SK-N-SH treated with all-trans-retinoic acid at 6 μM for 48 hours (cell line): ENCODE data around the gene WFDC10A.
"Not testable (repeated sequence)": the region's sequence is repeated elsewhere in the genome, so short reads cannot be mapped to it uniquely, and the experiment has no call there.

Experiments
- BACH2 ChIP-seq: fragments of 250-450 bp; sonication (Bioruptor Pico); IDR thresholded peaks from 2 replicates; pipeline ENCODE4 v1.9.0; 2021; ENCODE audit warnings: mild to moderate bottlenecking, borderline replicate concordance
- GLIS3 ChIP-seq: fragments of 250-450 bp; sonication (Bioruptor Pico); IDR thresholded peaks from 2 replicates; pipeline ENCODE4 v1.5.0; 2020; ENCODE audit warnings: mild to moderate bottlenecking, moderate library complexity
- OSR1 ChIP-seq: fragments of 250-450 bp; sonication (Bioruptor Pico); IDR thresholded peaks from 2 replicates; pipeline ENCODE4 v1.8.0; 2022; ENCODE audit warnings: moderate library complexity, mild to moderate bottlenecking, inconsistent platforms
- POU6F1 ChIP-seq: fragments of 250-450 bp; sonication (Bioruptor Pico); IDR thresholded peaks from 2 replicates; pipeline ENCODE4 v1.8.0; 2021; ENCODE audit warnings: low read depth, mild to moderate bottlenecking, moderate library complexity, borderline replicate concordance
- RARB ChIP-seq: fragments of 250-450 bp; sonication (Bioruptor Pico); IDR thresholded peaks from 2 replicates; pipeline ENCODE4 v1.8.0; 2021; ENCODE audit warnings: mild to moderate bottlenecking, moderate library complexity
- TCF4 ChIP-seq: fragments of 250-450 bp; sonication (Bioruptor Pico); IDR thresholded peaks from 2 replicates; pipeline ENCODE4 v1.8.0; 2021; ENCODE audit warnings: mild to moderate bottlenecking, moderate library complexity, borderline replicate concordance
- ZFP3 ChIP-seq: fragments of 250-450 bp; sonication (Bioruptor Pico); IDR thresholded peaks from 2 replicates; pipeline ENCODE4 v1.5.0; 2020; ENCODE audit warnings: mild to moderate bottlenecking, moderate library complexity
- ZNF565 ChIP-seq: fragments of 450-650 bp; formaldehyde crosslinking; conservative IDR thresholded peaks from 2 replicates; pipeline ENCODE4 v1.5.0; 2020; ENCODE audit warnings: low read depth, mild to moderate bottlenecking, moderate library complexity
- ZNF70 ChIP-seq: fragments of 450-650 bp; formaldehyde crosslinking; IDR thresholded peaks from 2 replicates; pipeline ENCODE4 v1.5.0; 2020; ENCODE audit warnings: mild to moderate bottlenecking, moderate library complexity
- ZNF8 ChIP-seq: fragments of 450-650 bp; formaldehyde crosslinking; IDR thresholded peaks from 2 replicates; pipeline ENCODE4 v1.5.0; 2020; ENCODE audit warnings: mild to moderate bottlenecking, moderate library complexity
- TF ChIP-seq, protein P1 (sequence below): fragments of 250-450 bp; sonication (Bioruptor Pico); IDR thresholded peaks from 2 replicates; pipeline ENCODE4 v1.8.0; 2020; ENCODE audit warnings: mild to moderate bottlenecking, moderate library complexity, borderline replicate concordance
- TF ChIP-seq, protein P2 (sequence below): fragments of 250-450 bp; sonication (Bioruptor Pico); IDR thresholded peaks from 2 replicates; pipeline ENCODE4 v1.5.1; 2020; ENCODE audit warnings: low read depth, mild to moderate bottlenecking, moderate library complexity

GRCh38 chr20:45641076-45641475 is 11.5 kb downstream of the WFDC10A start:
- not testable (repeated sequence) for TF ChIP-seq POU6F1; TCF4 (CRISPR knock-in tag); ZFP3 (CRISPR knock-in tag); RARB (CRISPR knock-in tag); ZNF8 (CRISPR knock-in tag); ZNF70; BACH2 (CRISPR knock-in tag); OSR1 (CRISPR knock-in tag); GLIS3 (CRISPR knock-in tag); ZNF565 (CRISPR knock-in tag)
- TF ChIP-seq, protein P1, sequence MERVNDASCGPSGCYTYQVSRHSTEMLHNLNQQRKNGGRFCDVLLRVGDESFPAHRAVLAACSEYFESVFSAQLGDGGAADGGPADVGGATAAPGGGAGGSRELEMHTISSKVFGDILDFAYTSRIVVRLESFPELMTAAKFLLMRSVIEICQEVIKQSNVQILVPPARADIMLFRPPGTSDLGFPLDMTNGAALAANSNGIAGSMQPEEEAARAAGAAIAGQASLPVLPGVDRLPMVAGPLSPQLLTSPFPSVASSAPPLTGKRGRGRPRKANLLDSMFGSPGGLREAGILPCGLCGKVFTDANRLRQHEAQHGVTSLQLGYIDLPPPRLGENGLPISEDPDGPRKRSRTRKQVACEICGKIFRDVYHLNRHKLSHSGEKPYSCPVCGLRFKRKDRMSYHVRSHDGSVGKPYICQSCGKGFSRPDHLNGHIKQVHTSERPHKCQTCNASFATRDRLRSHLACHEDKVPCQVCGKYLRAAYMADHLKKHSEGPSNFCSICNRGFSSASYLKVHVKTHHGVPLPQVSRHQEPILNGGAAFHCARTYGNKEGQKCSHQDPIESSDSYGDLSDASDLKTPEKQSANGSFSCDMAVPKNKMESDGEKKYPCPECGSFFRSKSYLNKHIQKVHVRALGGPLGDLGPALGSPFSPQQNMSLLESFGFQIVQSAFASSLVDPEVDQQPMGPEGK = not testable (repeated sequence)
- TF ChIP-seq, protein P2, sequence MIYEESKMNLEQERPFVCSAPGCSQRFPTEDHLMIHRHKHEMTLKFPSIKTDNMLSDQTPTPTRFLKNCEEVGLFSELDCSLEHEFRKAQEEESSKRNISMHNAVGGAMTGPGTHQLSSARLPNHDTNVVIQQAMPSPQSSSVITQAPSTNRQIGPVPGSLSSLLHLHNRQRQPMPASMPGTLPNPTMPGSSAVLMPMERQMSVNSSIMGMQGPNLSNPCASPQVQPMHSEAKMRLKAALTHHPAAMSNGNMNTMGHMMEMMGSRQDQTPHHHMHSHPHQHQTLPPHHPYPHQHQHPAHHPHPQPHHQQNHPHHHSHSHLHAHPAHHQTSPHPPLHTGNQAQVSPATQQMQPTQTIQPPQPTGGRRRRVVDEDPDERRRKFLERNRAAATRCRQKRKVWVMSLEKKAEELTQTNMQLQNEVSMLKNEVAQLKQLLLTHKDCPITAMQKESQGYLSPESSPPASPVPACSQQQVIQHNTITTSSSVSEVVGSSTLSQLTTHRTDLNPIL (CRISPR knock-in tag) = not testable (repeated sequence)
